SU-DHL-6 (cell line): ENCODE measurements around the gene ITGB6.

Experiments
- H2AFZ ChIP-seq: fragments of 200-600 bp; sonication (generic); 2 replicates; pipeline ENCODE4 v1.6.1; 2014; ENCODE audit warnings: low read depth, mild to moderate bottlenecking, moderate library complexity, mixed read lengths, antibody characterized with exemption, low read length; ENCODE audit not compliant: severe bottlenecking
- H3F3A ChIP-seq: fragments of 200-600 bp; shearing (Covaris generic); 2 replicates; pipeline ENCODE4 v1.6.0; 2016; ENCODE audit warnings: antibody characterized with exemption, mild to moderate bottlenecking; ENCODE audit not compliant: insufficient read depth
- H3K27ac ChIP-seq: fragments of 200-600 bp; sonication (generic); 2 replicates; pipeline ENCODE4 v1.5.1; 2016; ENCODE audit warnings: low read depth, mild to moderate bottlenecking, low read length, moderate library complexity, mixed read lengths
- H3K27me3 ChIP-seq: fragments of 200-600 bp; sonication (generic), shearing (Covaris generic); 2 replicates; pipeline ENCODE4 v1.6.0; 2014; ENCODE audit warnings: mild to moderate bottlenecking, low read length
- H3K36me3 ChIP-seq: fragments of 200-600 bp; sonication (generic); 2 replicates; pipeline ENCODE4 v1.6.1; 2014; ENCODE audit warnings: mild to moderate bottlenecking, low read length, mixed read lengths
- H3K4me2 ChIP-seq: fragments of 300-600, 200-600 bp; shearing (Covaris generic), sonication (generic); 2 replicates; pipeline ENCODE4 v1.6.0; 2014; ENCODE audit warnings: low read length, low read depth, mild to moderate bottlenecking; ENCODE audit not compliant: poor library complexity, severe bottlenecking
- H3K4me3 ChIP-seq: fragments of 200-600 bp; sonication (generic); 2 replicates; pipeline ENCODE4 v1.5.1; 2014; ENCODE audit warnings: antibody characterized with exemption, low read length, mild to moderate bottlenecking, mixed read lengths; ENCODE audit not compliant: insufficient read depth, poor library complexity, severe bottlenecking
- H3K79me2 ChIP-seq: fragments of 200-600 bp; sonication (generic); 2 replicates; pipeline ENCODE4 v1.6.1; 2014; ENCODE audit warnings: mild to moderate bottlenecking, low read length, moderate library complexity; ENCODE audit not compliant: insufficient read depth
- H3K9ac ChIP-seq: fragments of 200-600 bp; sonication (generic); 2 replicates; pipeline ENCODE4 v1.7.0; 2014; ENCODE audit warnings: mild to moderate bottlenecking, low read length
- H3K9me2 ChIP-seq: fragments of 200-600 bp; sonication (generic); replicated peaks from 2 replicates; pipeline ENCODE4 v1.6.1; 2014; ENCODE audit warnings: low read length; ENCODE audit not compliant: insufficient read depth
- H3K9me3 ChIP-seq: fragments of 200-600 bp; sonication (generic); 2 replicates; pipeline ENCODE4 v1.6.1; 2014; ENCODE audit warnings: low read length, mixed read lengths; ENCODE audit not compliant: insufficient read depth
- H4K20me1 ChIP-seq: fragments of 200-600 bp; sonication (generic); 2 replicates; pipeline ENCODE4 v1.6.1; 2014; ENCODE audit warnings: low read depth, mild to moderate bottlenecking, antibody characterized with exemption, low read length, moderate library complexity, mixed read lengths
- EZH2phosphoT487 ChIP-seq: fragments of 200-600 bp; sonication (generic), shearing (Covaris generic); conservative IDR thresholded peaks from 2 replicates; pipeline ENCODE4 v1.6.1; 2018; ENCODE audit warnings: mild to moderate bottlenecking, antibody characterized with exemption, low read length, moderate library complexity, mixed read lengths
- TF ChIP-seq, protein P1 (sequence below): fragments of 200-600 bp; sonication (generic); IDR thresholded peaks from one replicate; pipeline ENCODE4 v1.5.1; 2017; ENCODE audit warnings: antibody characterized with exemption, mild to moderate bottlenecking, low read length, moderate library complexity; ENCODE audit not compliant: insufficient read depth, poor library complexity, severe bottlenecking

Gene ITGB6

DNA sequence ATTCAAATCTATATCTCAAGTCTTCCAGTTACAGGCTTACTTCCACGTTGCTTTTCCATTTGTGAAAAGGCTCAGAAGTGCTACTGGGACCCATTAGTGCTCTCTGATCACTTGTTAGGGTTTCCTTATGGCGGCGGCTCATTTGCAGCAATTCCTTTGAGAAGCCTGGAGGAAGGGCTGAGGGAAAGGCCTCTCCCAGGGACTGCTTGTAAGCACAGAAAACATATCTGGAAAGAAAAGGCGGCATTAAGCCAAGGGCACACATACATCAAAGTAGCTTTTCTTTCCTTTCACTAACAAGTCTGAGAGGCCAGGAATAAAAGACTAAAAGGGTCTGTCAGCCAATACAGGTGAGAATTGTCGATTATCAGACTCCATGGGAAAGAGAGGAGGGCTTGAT, 39.4 kb upstream of the ITGB6 start:
- no peaks in the 10 kb centered on the region for H3K79me2 ChIP-seq
- H3K36me3 ChIP-seq = no peaks in the 10 kb centered on the region
- H3K4me3 ChIP-seq = no peak overlapping the region
- no peak overlapping the region for H3K4me2 ChIP-seq
- H4K20me1 ChIP-seq = no peaks in the 10 kb centered on the region
- H2AFZ ChIP-seq = no peak overlapping the region
- no peaks in the 10 kb centered on the region for H3F3A ChIP-seq
- TF ChIP-seq EZH2phosphoT487 = no peak
- TF ChIP-seq, protein P1, sequence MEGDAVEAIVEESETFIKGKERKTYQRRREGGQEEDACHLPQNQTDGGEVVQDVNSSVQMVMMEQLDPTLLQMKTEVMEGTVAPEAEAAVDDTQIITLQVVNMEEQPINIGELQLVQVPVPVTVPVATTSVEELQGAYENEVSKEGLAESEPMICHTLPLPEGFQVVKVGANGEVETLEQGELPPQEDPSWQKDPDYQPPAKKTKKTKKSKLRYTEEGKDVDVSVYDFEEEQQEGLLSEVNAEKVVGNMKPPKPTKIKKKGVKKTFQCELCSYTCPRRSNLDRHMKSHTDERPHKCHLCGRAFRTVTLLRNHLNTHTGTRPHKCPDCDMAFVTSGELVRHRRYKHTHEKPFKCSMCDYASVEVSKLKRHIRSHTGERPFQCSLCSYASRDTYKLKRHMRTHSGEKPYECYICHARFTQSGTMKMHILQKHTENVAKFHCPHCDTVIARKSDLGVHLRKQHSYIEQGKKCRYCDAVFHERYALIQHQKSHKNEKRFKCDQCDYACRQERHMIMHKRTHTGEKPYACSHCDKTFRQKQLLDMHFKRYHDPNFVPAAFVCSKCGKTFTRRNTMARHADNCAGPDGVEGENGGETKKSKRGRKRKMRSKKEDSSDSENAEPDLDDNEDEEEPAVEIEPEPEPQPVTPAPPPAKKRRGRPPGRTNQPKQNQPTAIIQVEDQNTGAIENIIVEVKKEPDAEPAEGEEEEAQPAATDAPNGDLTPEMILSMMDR = no peak
- H3K9ac ChIP-seq = no peak overlapping the region
- H3K9me2 ChIP-seq = no peaks in the 10 kb centered on the region
- H3K9me3 ChIP-seq = no peaks in the 10 kb centered on the region
- no peaks in the 10 kb centered on the region for H3K27me3 ChIP-seq
- H3K27ac ChIP-seq = no peak overlapping the region

DNA sequence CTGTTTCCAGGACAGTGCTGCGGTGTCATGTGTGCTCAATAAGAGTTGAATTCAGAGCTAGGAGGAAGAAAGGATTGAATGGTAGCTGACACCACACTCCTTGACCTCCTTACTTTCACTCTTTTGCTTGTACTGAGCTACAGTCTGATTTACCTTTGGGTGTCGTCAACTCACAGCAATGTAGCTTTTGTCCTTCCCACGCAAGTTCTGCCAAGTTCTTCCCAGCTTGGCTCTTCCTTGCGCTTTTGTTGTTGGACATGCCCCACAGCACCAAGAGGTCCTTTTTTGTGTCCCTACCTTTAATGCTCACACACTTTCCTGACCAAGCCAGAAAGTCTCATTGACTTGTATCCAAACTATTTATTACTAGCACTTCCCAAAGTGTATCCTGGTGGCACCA, 38.3 kb upstream of the ITGB6 start:
- H3K4me2 ChIP-seq = no peak overlapping the region
- H4K20me1 ChIP-seq = no peaks in the 10 kb centered on the region
- H3K9me2 ChIP-seq = no peaks in the 10 kb centered on the region
- no peak overlapping the region for H3K27ac ChIP-seq
- H3K9ac ChIP-seq = no peak overlapping the region
- no peaks in the 10 kb centered on the region for H3K79me2 ChIP-seq
- H3K27me3 ChIP-seq = no peaks in the 10 kb centered on the region
- no peak overlapping the region for H2AFZ ChIP-seq
- no peaks in the 10 kb centered on the region for H3F3A ChIP-seq
- TF ChIP-seq EZH2phosphoT487 = no peak
- TF ChIP-seq, protein P1 = no peak
- no peak overlapping the region for H3K4me3 ChIP-seq
- no peaks in the 10 kb centered on the region for H3K9me3 ChIP-seq
- H3K36me3 ChIP-seq = no peaks in the 10 kb centered on the region

DNA sequence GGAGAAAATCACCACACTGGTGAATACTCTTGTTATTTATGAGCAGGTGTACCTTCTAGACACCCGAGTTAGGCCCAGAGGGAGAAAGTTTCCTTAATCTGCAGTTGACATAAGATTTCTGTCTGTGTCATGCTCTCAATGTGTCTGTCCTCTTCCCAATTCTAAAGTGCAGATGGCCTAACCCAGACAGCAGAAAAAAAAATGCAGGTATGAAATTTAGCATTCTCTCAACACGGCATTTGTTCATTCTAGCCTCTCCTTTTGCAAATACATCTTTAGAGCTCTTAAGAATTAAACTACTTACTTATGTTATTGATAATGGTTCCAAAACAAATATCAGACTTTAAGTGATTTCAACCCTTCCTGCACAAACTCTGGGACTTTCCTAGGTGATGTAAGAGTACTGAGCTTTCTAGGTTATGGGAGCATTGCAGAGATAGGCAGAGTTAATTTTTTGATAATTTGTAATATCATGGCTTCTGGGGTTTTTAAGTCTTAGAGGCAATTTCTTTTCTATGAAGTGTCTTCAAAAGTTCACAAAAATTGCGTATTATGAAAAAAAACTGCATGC, 32.9 kb upstream of the ITGB6 start:
- H4K20me1 ChIP-seq = no peaks in the 10 kb centered on the region
- H3K36me3 ChIP-seq = no peaks in the 10 kb centered on the region

DNA sequence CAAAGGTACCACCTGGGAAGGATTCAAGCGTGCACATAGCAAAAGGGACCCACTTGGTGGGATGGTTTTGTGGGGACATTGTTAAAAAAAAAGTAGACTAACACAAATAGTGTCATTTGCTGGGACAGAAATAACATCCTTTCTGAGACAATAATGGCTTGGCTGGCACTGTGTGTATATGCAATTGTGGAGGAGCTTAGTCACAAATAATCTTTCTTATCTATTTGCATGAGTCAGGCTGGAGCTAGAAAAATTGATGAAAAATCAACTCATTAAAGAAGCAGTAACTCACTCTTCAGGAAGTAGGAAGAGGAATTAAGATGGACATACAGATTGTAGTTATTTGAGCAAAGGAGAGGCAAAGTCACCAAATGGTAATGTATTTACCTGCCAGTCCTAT, 29.5 kb upstream of the ITGB6 start:
- Histone ChIP-seq H3K9me3 (no peaks in the 10 kb centered on the region), H3K4me3 (no peak overlapping the region), H3K4me2 (no peak overlapping the region), H2AFZ (no peak overlapping the region), H3K36me3 (no peaks in the 10 kb centered on the region), H3F3A (no peaks in the 10 kb centered on the region), H4K20me1 (no peaks in the 10 kb centered on the region), H3K9ac (no peak overlapping the region), H3K9me2 (no peaks in the 10 kb centered on the region), H3K27me3 (no peaks in the 10 kb centered on the region), H3K27ac (no peak overlapping the region), H3K79me2 (no peaks in the 10 kb centered on the region)
- TF ChIP-seq, protein P1 = no peak
- no peak for TF ChIP-seq EZH2phosphoT487

More for the DNA sequence above, 32.9 kb upstream of the ITGB6 start:
- Histone ChIP-seq H3K27me3 (no peaks in the 10 kb centered on the region), H3K9me2 (no peaks in the 10 kb centered on the region), H3K9me3 (no peaks in the 10 kb centered on the region), H3K4me3 (no peak overlapping the region), H3K27ac (no peak overlapping the region), H3K9ac (no peak overlapping the region), H3K4me2 (no peak overlapping the region), H2AFZ (no peak overlapping the region), H3F3A (no peaks in the 10 kb centered on the region), H3K79me2 (no peaks in the 10 kb centered on the region)
- TF ChIP-seq EZH2phosphoT487 = no peak
